B cell (primary cell): Measurements from ENCODE around the gene TNFAIP8L2. TPM values are rescaled to one million over a fixed set of nuclear protein-coding genes. Genes with fewer than 3 reads are reported as not detected.

ENCODE experiments used
- ATAC-seq: fragments of 200-7000 bp; cut with Tn5 transposase; one replicate; pipeline ENCODE4 v1.10.0; 2021; ENCODE audit warnings: low read depth, mild to moderate bottlenecking, moderate number of reproducible peaks, moderate library complexity
- CTCF ChIA-PET: fragments of 350-600 bp; sonication (Branson Sonifier 250); formaldehyde crosslinking; loops from one replicate; lab custom pipeline; 2021; ENCODE audit warnings: antibody characterized with exemption, inconsistent platforms; lab: Charles Lee
- POLR2A ChIA-PET: fragments of 350-600 bp; sonication (Branson Sonifier 250); formaldehyde crosslinking; loops from one replicate; lab custom pipeline; 2021; ENCODE audit warnings: antibody characterized with exemption; lab: Charles Lee
- DNase-seq: peaks from one replicate; pipeline ENCODE4 v3.0.0; 2013
- H2AFZ ChIP-seq: 2 replicates; pipeline ENCODE4 v1.6.1; 2012; ENCODE audit warnings: mild to moderate bottlenecking, low read depth, low read length; ENCODE audit not compliant: insufficient read depth, poor library complexity, severe bottlenecking
- H3K27ac ChIP-seq, 2 donors: 1 replicate in 1 of 2; 2 replicates in 1 of 2; pipeline ENCODE4 v1.5.1; 2012 to 2013; ENCODE audit warnings: low read length in 2 of 2, mild to moderate bottlenecking in 2 of 2, moderate library complexity in 1 of 2
- H3K27me3 ChIP-seq, 4 experiments: fragments of 200-600 bp in 1 of 4; sonication (generic) in 1 of 4; replicated peaks in 1 of 4; 1 replicate in 2 of 4; 2 replicates in 2 of 4; pipeline versions ENCODE4 v1.6.1 to v1.7.0; 2013 to 2016; ENCODE audit warnings: low read length in 3 of 4, mild to moderate bottlenecking in 2 of 4, mixed read lengths in 1 of 4, moderate library complexity in 1 of 4; ENCODE audit not compliant: insufficient read depth in 4 of 4, control insufficient read depth in 3 of 4; ENCODE audit errors: control extremely low read depth in 1 of 4
- H3K36me3 ChIP-seq, 2 experiments: replicated peaks in 1 of 2; 1 replicate in 1 of 2; 2 replicates in 1 of 2; pipeline versions ENCODE4 v1.6.1 to v1.7.1; 2013; ENCODE audit warnings: low read length in 1 of 2; ENCODE audit not compliant: insufficient read depth in 2 of 2, control insufficient read depth in 1 of 2; ENCODE audit errors: control extremely low read depth in 1 of 2, extremely low read depth in 1 of 2
- H3K4me1 ChIP-seq, 2 donors: fragments of 200-600 bp in 1 of 2; sonication (generic) in 1 of 2; 1 replicate in 1 of 2; 2 replicates in 1 of 2; pipeline versions ENCODE4 v1.5.1 to v1.6.1; 2013 to 2017; ENCODE audit warnings: low read length in 2 of 2; ENCODE audit not compliant: control insufficient read depth in 2 of 2, insufficient read depth in 2 of 2
- H3K4me2 ChIP-seq: replicated peaks from 2 replicates; pipeline ENCODE3; 2012; ENCODE audit warnings: mild to moderate bottlenecking, low read depth, low read length; ENCODE audit not compliant: poor library complexity, severe bottlenecking
- H3K4me3 ChIP-seq, 5 experiments: fragments of 200-600 bp in 1 of 5; sonication (generic) in 1 of 5; 1 replicate in 3 of 5; 2 replicates in 2 of 5; pipeline versions ENCODE4 v1.5.1 to v1.7.0; 2011 to 2016; ENCODE audit warnings: low read length in 4 of 5, mild to moderate bottlenecking in 4 of 5, low read depth in 2 of 5, control low read depth in 1 of 5, moderate library complexity in 1 of 5; ENCODE audit not compliant: insufficient read depth in 1 of 5; ENCODE audit errors: control extremely low read depth in 1 of 5, extremely low read depth in 1 of 5
- H3K79me2 ChIP-seq: fragments of 200-600 bp; sonication (generic); one replicate; pipeline ENCODE4 v1.6.0; 2016; ENCODE audit warnings: low read length; ENCODE audit not compliant: control insufficient read depth, insufficient read depth
- H3K9ac ChIP-seq: fragments of 200-600 bp; sonication (generic); 2 replicates; pipeline ENCODE4 v1.6.1; 2017; ENCODE audit warnings: mild to moderate bottlenecking, low read length, moderate library complexity
- H3K9me3 ChIP-seq, 3 donors: one replicate each; pipeline versions ENCODE4 v1.6.1 to v1.7.1; 2013; ENCODE audit warnings: low read length in 2 of 3; ENCODE audit not compliant: control insufficient read depth in 2 of 3, insufficient read depth in 1 of 3; ENCODE audit errors: control extremely low read depth in 1 of 3
- H4K20me1 ChIP-seq: 2 replicates; pipeline ENCODE4 v1.6.0; 2012; ENCODE audit warnings: mild to moderate bottlenecking, low read length; ENCODE audit not compliant: insufficient read depth, control insufficient read depth, poor library complexity, severe bottlenecking
- H3K27ac Mint-ChIP-seq: one replicate; pipeline ENCODE4 v1.8.0; 2021; ENCODE audit warnings: mixed read lengths
- H3K27me3 Mint-ChIP-seq: one replicate; pipeline ENCODE4 v1.8.0; 2021; ENCODE audit warnings: mixed read lengths
- H3K4me1 Mint-ChIP-seq: one replicate; pipeline ENCODE4 v1.8.0; 2021; ENCODE audit warnings: mixed read lengths
- H3K4me3 Mint-ChIP-seq: one replicate; pipeline ENCODE4 v1.8.0; 2021; ENCODE audit warnings: mixed read lengths
- H3K9me3 Mint-ChIP-seq: one replicate; pipeline ENCODE4 v1.8.0; 2022; ENCODE audit warnings: mixed read lengths; ENCODE audit not compliant: insufficient read depth
- CTCF ChIP-seq: fragments of 200-600 bp; IDR thresholded peaks from one replicate; pipeline ENCODE4 v1.8.0; 2022; ENCODE audit warnings: antibody characterized with exemption, mild to moderate bottlenecking
- EZH2 ChIP-seq: IDR thresholded peaks from 2 replicates; pipeline ENCODE4 v1.6.1; 2012; ENCODE audit warnings: borderline replicate concordance, low read depth, mild to moderate bottlenecking, moderate library complexity, low read length; ENCODE audit not compliant: insufficient read depth, poor library complexity, severe bottlenecking
- WGBS: methylation state at CpG from one replicate; pipeline ENCODE4 v1.1.5; 2013; ENCODE audit warnings: missing lambda C conversion rate; ENCODE audit not compliant: insufficient coverage; 5-methylcytosine and 5-hydroxymethylcytosine counted together
- intact Hi-C: fragments of 100-400 bp; cut with micrococcal nuclease; formaldehyde crosslinking; loops from one replicate; pipeline ENCODE4 v1.10.0; 2022
- polyA plus RNA-seq: library from polyadenylated mRNA; depleted of rRNA; stranded (reverse); fragments of >200 nt; gene quantifications from 2 replicates; pipeline ENCODE4 v1.2.3, GENCODE V29; 2012
- total RNA-seq, 2 donors: library from RNA; stranded (reverse); fragments of 120-200 nt in 1 of 2; gene quantifications; 1 replicate in 1 of 2; 2 replicates in 1 of 2; pipeline versions ENCODE4 v1.2.3 to v1.2.4, GENCODE V29; 2013 to 2022

Gene TNFAIP8L2
- total and polyA plus RNA-seq, 2 donors (not counting 1 experiment from before 2014, with no cell fraction given): 9.1 to 14.9 TPM

DNA sequence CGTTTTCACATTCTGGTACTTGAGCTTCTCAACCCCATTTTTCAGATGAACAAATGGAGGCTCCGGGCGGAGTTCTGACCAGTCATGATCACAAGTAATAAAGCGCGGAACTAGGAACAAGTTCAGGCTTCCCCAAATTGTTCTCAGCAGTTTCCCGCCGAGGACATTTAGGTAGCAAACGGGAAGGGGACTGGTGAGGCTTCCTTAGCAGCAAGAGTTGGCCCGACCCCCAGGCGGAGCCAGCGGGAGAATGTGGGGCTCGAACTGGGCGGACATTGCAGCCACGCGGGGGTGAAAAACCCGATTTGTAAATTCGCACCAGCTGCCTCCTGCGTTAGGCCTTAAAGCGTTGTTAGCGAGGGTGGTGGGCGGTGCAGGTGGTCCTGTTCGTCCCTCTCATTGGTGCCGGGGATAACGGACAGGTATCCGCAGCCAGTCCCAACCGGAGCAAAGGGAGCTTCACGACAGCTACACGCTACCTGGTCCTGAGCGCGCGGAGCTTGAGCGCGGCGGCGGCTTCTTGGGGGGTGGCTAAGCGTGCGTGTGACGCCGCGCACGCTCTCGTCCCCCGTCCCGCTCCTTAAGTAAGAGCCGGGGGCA is 25.4 kb upstream of the TNFAIP8L2 start:
- Histone ChIP-seq H3K4me1 (peaks cover 6 to 15% of the 10 kb centered on the region in 2 donors), H3K27ac (peak overlapping the region; percentile 46 to 53), H3K79me2 (no peaks in the 10 kb centered on the region), H3K4me2 (peak overlapping the region; percentile 76), H3K4me3 (peak overlapping the region in 4 of 5 experiments; percentile 42 to 58 (median 51)), H3K9ac (peak overlapping the region; percentile 58), H2AFZ (peak overlapping the region; percentile 82), H3K36me3 (no peaks in the 10 kb centered on the region), H4K20me1 (no peaks in the 10 kb centered on the region), H3K27me3 (peaks cover 0 to 4% (median 0%) of the 10 kb centered on the region in 4 experiments), H3K9me3 (no peaks in the 10 kb centered on the region)
- CTCF ChIA-PET: interaction anchor here (1.1 to 3.1 kb wide), 8 partner anchors 13 to 157 kb away, joined by 3 to 21 read pairs (median 5); partner anchors contain the start of genes CERS2 and TNFAIP8L2
- POLR2A ChIA-PET: interaction anchor here (0.8 to 1.2 kb wide), 3 partner anchors 25 to 68 kb away, joined by 3 to 4 read pairs (median 3); partner anchors contain the start of genes PIP5K1A and TNFAIP8L2
- H3K27ac Mint-ChIP-seq: peak overlapping the region; percentile 92
- H3K4me3 Mint-ChIP-seq: peak overlapping the region; percentile 89
- intact Hi-C loops: loop anchor here (1.0 to 2.0 kb wide), 3 partner anchors 15 to 60 kb away; partner anchors contain the start of genes SEMA6C and TNFAIP8L2
- ATAC-seq: peak; percentile 100
- TF ChIP-seq EZH2: no peak
- TF ChIP-seq CTCF: no peak
- WGBS: 7% methylated on average over 44 of the region's 45 CpGs
- DNase-seq: peak; percentile 89
- H3K27me3 Mint-ChIP-seq: no peaks in the 10 kb centered on the region
- no peaks in the 10 kb centered on the region for H3K9me3 Mint-ChIP-seq
- peaks cover 14% of the 10 kb centered on the region for H3K4me1 Mint-ChIP-seq
